Airway epithelial cell (primary cell): Measurements from ENCODE around the gene MMP2. TPM values are rescaled to one million over a fixed set of nuclear protein-coding genes. Genes with fewer than 3 reads are reported as not detected.

ENCODE experiments used
- total RNA-seq: library from RNA; depleted of rRNA; stranded (reverse); fragments of >200 nt; gene quantifications from 2 replicates; pipeline ENCODE4 v1.2.3, GENCODE V29; 2015

The MMP2 gene
- 50.8 and 56.6 TPM in 2 replicates for total RNA-seq

GRCh38 chr16:55478827-55479429, at the start of gene MMP2:
Gene MMP2, plus strand, starts transcription at chr16:55479198. Its CDS starts 282 bp downstream, at chr16:55479480.

DNA sequence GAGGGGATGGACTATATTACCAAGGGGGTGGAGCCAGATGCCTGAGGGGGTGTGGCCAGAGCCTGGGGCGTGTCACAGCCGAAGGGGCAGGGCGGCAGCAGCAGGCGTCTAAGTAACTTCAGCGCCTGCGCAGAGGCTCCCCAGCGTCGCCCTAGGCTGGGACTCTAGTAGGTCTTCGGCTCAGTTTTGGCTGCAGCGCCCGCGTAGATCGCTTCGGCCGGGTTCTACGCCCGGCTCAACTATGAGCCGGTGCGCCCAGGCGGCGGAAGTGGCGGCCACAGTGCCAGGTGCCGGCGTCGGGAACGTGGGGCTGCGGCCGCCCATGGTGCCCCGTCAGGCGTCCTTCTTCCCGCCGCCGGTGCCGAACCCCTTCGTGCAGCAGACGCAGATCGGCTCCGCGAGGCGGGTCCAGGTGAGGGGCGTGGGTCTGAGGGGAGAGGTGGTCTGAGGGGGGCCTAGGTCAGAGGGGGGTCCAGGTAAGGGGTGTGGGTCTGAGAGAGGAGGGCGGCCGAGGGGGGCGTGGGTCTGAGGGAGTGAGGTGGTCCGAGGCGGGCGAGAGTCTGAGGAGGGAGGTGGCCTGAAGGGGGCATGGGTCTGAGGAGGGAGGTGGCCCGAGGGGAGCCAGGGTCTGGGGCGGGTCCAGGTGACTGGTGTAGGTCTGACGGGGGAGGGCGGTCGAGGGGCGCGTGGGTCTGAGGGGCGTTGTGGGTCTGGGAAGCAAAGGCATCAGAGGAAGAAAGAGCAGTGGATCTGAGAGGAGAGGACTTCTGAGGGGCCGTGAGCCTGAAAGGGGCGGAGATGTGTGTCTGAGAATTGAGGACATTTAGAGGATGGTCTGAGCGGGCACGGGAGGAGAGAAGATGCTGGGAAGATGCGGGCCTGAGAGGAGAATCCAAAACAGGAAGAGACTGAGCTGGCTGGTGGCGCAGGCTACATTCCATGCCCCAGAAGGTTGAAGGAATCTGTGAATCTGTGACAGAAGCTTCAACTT, 30.2 kb downstream of the MMP2 start, which contains the start of gene LPCAT2:
LPCAT2 (plus strand) TSS at position 132 of the 991 bp plus-strand sequence; CDS start at position 242, 110 bp downstream.

Other genes with a start within 250 kb of the MMP2 start
- not detected in 2 replicates for gene IRX6, start 155.0 kb upstream of the MMP2 start, total RNA-seq
- 37.3 and 40.3 TPM in 2 replicates for gene LPCAT2, start 29.9 kb downstream of the MMP2 start, total RNA-seq
- 57.3 and 58.2 TPM in 2 replicates for gene CAPNS2, start 87.5 kb downstream of the MMP2 start, total RNA-seq
- gene SLC6A2, start 176.8 kb downstream of the MMP2 start, total RNA-seq, result 0.07 and 0.23 TPM in 2 replicates